ENCODE data around the gene SDCBP2. TPM values are rescaled to one million over a fixed set of nuclear protein-coding genes. Genes with fewer than 3 reads are reported as not detected.

SDCBP2 gene
- total and polyA plus RNA-seq, 4 donors: 1.9 to 6.1 (median 4.7) TPM

DNA sequence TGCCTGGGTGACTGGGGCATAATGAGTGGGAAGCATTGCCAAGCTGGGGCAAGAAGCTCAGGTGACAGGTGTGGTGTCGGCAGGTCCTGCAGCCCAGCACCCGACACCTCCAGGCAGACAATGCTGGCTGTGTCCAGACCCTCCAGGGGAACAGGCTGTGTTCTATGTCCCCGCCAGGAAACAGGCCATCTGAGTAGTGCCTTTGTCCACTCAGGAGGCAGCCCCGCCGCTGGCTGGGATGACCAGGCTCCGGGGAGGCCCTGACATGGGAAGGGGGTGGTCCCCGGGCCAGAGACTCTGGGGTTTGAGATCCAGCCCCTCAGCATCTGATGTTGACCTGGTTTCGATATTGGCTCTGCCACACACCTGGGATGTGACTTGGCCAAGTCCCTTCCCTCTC lies 34.4 kb downstream of the SDCBP2 start:
- no peaks in the 10 kb centered on the region for H3K4me1 ChIP-seq (ENCODE audit: control insufficient read depth in 4 of 4, insufficient read depth in 4 of 4, low read length in 3 of 4)
- no peak for DNase-seq (ENCODE audit: low spot score)
- H3K9me3 ChIP-seq (ENCODE audit: control insufficient read depth in 4 of 4, low read length in 3 of 4): no peaks in the 10 kb centered on the region
- H3K27ac ChIP-seq (ENCODE audit: low read depth in 1 of 2, low read length in 2 of 2): no peak overlapping the region
- no peak overlapping the region for H3K4me3 ChIP-seq (ENCODE audit: low read depth in 1 of 3, low read length in 3 of 3)
- 92% methylated on average over 8 of the region's 8 CpGs for WGBS
- TF ChIP-seq, protein P1, sequence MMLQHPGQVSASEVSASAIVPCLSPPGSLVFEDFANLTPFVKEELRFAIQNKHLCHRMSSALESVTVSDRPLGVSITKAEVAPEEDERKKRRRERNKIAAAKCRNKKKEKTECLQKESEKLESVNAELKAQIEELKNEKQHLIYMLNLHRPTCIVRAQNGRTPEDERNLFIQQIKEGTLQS (IDR thresholded peaks at IDR 0.05): no peak
- TF ChIP-seq, protein P2, sequence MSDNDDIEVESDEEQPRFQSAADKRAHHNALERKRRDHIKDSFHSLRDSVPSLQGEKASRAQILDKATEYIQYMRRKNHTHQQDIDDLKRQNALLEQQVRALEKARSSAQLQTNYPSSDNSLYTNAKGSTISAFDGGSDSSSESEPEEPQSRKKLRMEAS (IDR thresholded peaks at IDR 0.05): no peak
- TF ChIP-seq, protein P3, sequence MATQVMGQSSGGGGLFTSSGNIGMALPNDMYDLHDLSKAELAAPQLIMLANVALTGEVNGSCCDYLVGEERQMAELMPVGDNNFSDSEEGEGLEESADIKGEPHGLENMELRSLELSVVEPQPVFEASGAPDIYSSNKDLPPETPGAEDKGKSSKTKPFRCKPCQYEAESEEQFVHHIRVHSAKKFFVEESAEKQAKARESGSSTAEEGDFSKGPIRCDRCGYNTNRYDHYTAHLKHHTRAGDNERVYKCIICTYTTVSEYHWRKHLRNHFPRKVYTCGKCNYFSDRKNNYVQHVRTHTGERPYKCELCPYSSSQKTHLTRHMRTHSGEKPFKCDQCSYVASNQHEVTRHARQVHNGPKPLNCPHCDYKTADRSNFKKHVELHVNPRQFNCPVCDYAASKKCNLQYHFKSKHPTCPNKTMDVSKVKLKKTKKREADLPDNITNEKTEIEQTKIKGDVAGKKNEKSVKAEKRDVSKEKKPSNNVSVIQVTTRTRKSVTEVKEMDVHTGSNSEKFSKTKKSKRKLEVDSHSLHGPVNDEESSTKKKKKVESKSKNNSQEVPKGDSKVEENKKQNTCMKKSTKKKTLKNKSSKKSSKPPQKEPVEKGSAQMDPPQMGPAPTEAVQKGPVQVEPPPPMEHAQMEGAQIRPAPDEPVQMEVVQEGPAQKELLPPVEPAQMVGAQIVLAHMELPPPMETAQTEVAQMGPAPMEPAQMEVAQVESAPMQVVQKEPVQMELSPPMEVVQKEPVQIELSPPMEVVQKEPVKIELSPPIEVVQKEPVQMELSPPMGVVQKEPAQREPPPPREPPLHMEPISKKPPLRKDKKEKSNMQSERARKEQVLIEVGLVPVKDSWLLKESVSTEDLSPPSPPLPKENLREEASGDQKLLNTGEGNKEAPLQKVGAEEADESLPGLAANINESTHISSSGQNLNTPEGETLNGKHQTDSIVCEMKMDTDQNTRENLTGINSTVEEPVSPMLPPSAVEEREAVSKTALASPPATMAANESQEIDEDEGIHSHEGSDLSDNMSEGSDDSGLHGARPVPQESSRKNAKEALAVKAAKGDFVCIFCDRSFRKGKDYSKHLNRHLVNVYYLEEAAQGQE (IDR thresholded peaks at IDR 0.05): no peak
- TF ChIP-seq YY1 (IDR thresholded peaks at IDR 0.05): no peak
- TF ChIP-seq JUND (IDR thresholded peaks at IDR 0.05): no peak
- no peak for TF ChIP-seq HNF4A (conservative IDR thresholded peaks at IDR 0.05)
- no peak for TF ChIP-seq NR2F2 (IDR thresholded peaks at IDR 0.05)
- no peak for TF ChIP-seq HNF4G (IDR thresholded peaks at IDR 0.05)
- TF ChIP-seq, protein P4, sequence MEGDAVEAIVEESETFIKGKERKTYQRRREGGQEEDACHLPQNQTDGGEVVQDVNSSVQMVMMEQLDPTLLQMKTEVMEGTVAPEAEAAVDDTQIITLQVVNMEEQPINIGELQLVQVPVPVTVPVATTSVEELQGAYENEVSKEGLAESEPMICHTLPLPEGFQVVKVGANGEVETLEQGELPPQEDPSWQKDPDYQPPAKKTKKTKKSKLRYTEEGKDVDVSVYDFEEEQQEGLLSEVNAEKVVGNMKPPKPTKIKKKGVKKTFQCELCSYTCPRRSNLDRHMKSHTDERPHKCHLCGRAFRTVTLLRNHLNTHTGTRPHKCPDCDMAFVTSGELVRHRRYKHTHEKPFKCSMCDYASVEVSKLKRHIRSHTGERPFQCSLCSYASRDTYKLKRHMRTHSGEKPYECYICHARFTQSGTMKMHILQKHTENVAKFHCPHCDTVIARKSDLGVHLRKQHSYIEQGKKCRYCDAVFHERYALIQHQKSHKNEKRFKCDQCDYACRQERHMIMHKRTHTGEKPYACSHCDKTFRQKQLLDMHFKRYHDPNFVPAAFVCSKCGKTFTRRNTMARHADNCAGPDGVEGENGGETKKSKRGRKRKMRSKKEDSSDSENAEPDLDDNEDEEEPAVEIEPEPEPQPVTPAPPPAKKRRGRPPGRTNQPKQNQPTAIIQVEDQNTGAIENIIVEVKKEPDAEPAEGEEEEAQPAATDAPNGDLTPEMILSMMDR (IDR thresholded peaks at IDR 0.05; ENCODE audit: low read depth, low read length, missing input control): no peak
- TF ChIP-seq FOXA1 (IDR thresholded peaks at IDR 0.05): no peak
- no peak for TF ChIP-seq EGR1 (IDR thresholded peaks at IDR 0.05; ENCODE audit: low read depth in 2 of 2)
- no peak for TF ChIP-seq RXRA (IDR thresholded peaks at IDR 0.05)
- no peak for TF ChIP-seq RAD21 (IDR thresholded peaks at IDR 0.05)
- no peak for TF ChIP-seq TAF1 (conservative IDR thresholded peaks at IDR 0.05)
- no peak for TF ChIP-seq GABPA (IDR thresholded peaks at IDR 0.05 in 1 of 2, conservative IDR thresholded peaks at IDR 0.05 in 1 of 2)
- TF ChIP-seq SP1 (IDR thresholded peaks at IDR 0.05): no peak
- TF ChIP-seq, protein P5, sequence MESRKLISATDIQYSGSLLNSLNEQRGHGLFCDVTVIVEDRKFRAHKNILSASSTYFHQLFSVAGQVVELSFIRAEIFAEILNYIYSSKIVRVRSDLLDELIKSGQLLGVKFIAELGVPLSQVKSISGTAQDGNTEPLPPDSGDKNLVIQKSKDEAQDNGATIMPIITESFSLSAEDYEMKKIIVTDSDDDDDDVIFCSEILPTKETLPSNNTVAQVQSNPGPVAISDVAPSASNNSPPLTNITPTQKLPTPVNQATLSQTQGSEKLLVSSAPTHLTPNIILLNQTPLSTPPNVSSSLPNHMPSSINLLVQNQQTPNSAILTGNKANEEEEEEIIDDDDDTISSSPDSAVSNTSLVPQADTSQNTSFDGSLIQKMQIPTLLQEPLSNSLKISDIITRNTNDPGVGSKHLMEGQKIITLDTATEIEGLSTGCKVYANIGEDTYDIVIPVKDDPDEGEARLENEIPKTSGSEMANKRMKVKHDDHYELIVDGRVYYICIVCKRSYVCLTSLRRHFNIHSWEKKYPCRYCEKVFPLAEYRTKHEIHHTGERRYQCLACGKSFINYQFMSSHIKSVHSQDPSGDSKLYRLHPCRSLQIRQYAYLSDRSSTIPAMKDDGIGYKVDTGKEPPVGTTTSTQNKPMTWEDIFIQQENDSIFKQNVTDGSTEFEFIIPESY (IDR thresholded peaks at IDR 0.05): no peak
- H3K9ac ChIP-seq (ENCODE audit: low read depth in 1 of 2, low read length in 2 of 2): no peak overlapping the region
- no peaks in the 10 kb centered on the region for H3K36me3 ChIP-seq (ENCODE audit: control insufficient read depth in 4 of 4, insufficient read depth in 3 of 4, low read depth in 1 of 4, low read length in 3 of 4)
- H3K27me3 ChIP-seq (ENCODE audit: control insufficient read depth in 4 of 4, insufficient read depth in 4 of 4, low read length in 3 of 4): no peaks in the 10 kb centered on the region
